ENCODE results near the gene ADGRL2. TPM values are rescaled to one million over a fixed set of nuclear protein-coding genes. Genes with fewer than 3 reads are reported as not detected.

Gene ADGRL2
- 0.81 TPM for total RNA-seq (2013)
- polyA plus RNA-seq, result not detected
- not detected in 2 replicates for polyA minus RNA-seq
- 0 to 9.4 (median 0.23) reads per million in 11 experiments for total RNA-seq

DNA sequence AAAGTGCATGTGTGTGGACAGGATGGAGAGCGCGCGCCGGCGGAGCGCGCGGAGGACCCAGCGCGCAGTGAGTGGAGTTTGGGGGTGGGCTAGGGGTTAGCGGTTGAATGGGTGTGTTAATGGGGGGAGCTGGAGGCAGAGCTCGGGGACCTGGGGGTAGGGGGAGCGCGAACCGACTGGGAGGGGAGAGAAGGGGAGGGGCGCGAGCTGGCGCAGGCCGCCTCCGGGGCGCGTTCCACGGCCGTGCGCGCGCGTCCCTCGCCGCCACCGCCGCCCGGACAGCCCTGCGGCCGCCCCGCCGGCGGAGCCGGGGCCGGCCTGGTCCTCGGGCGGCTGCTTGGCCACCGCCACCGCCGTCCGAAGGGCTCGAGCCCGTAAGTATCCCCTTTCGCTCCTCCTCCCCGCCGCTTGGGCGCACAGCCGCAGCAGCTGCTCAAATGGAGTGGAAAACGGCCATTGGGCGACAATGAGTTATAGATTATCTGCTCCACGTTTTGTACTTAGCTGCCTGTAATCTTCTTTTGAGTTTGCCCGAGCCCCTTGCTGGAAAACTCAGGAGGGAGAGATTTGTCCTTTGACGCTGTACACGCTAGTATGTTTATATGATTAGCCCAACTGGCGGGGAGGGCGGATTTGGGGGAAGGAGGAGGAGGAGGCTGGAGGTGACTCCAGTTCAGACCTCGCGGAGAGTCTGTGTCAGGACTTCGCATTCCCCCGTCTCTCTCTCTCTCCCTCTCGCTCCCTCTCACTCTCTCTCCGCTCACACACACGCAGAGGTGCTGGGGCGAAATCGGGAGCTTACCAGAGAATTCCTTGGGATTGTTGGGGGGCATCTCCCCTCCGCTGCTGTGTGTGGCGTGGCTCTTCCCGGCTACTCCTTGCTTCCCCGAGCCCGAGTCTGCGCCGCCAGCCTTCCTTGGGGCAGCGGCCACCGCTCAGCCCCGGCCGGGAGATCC lies at the start of gene ADGRL2:
ADGRL2 (plus strand) TSS at position 240 of the 956 bp plus-strand sequence. CDS start 36,051 bp downstream, outside the sequence.
- peaks cover 49 to 75% of the 10 kb centered on the region in 2 donors for H3K27me3 ChIP-seq (ENCODE audit: control insufficient read depth in 2 of 2, insufficient read depth in 2 of 2, low read length in 2 of 2)

GRCh38 chr1:81752840-81753239 lies 47.9 kb upstream of the ADGRL2 start:
- 90% methylated on average over 2 of the region's 2 CpGs for WGBS (ENCODE audit: insufficient coverage)
- TF ChIP-seq, protein P1, sequence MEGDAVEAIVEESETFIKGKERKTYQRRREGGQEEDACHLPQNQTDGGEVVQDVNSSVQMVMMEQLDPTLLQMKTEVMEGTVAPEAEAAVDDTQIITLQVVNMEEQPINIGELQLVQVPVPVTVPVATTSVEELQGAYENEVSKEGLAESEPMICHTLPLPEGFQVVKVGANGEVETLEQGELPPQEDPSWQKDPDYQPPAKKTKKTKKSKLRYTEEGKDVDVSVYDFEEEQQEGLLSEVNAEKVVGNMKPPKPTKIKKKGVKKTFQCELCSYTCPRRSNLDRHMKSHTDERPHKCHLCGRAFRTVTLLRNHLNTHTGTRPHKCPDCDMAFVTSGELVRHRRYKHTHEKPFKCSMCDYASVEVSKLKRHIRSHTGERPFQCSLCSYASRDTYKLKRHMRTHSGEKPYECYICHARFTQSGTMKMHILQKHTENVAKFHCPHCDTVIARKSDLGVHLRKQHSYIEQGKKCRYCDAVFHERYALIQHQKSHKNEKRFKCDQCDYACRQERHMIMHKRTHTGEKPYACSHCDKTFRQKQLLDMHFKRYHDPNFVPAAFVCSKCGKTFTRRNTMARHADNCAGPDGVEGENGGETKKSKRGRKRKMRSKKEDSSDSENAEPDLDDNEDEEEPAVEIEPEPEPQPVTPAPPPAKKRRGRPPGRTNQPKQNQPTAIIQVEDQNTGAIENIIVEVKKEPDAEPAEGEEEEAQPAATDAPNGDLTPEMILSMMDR (IDR thresholded peaks at IDR 0.05), result no peak
- Histone ChIP-seq H4K20me1 (ENCODE audit: insufficient read depth, low read length) (no peaks in the 10 kb centered on the region), H3K4me1 (ENCODE audit: control insufficient read depth in 1 of 2, insufficient read depth in 2 of 2, low read length in 2 of 2) (no peaks in the 10 kb centered on the region), H3K27ac (ENCODE audit: low read depth in 1 of 2, low read length in 2 of 2) (no peak overlapping the region), H2AFZ (ENCODE audit: insufficient read depth, low read depth, low read length, poor library complexity, severe bottlenecking) (no peak overlapping the region), H3K4me3 (replicated peaks in 1 of 3; ENCODE audit: low read depth in 2 of 3, low read length in 3 of 3) (no peak overlapping the region), H3K36me3 (replicated peaks in 1 of 2; ENCODE audit: control insufficient read depth in 1 of 2, insufficient read depth in 2 of 2, low read length in 2 of 2) (no peaks in the 10 kb centered on the region), H3K79me2 (ENCODE audit: insufficient read depth, low read length) (no peaks in the 10 kb centered on the region), H3K27me3 (ENCODE audit: control insufficient read depth in 2 of 2, insufficient read depth in 2 of 2, low read length in 2 of 2) (no peaks in the 10 kb centered on the region), H3K4me2 (replicated peaks; ENCODE audit: extremely low read depth, low read length, poor library complexity, severe bottlenecking) (no peak overlapping the region), H3K9ac (ENCODE audit: insufficient read depth, low read length, poor library complexity, severe bottlenecking) (no peak overlapping the region), H3K9me3 (replicated peaks in 1 of 2; ENCODE audit: control insufficient read depth in 1 of 2, insufficient read depth in 1 of 2, low read length in 2 of 2) (peaks cover 0 to 3% of the 10 kb centered on the region in 2 donors)
- Mint-ChIP-seq H3K36me3 (no peaks in the 10 kb centered on the region), H3K27ac (no peak overlapping the region), H3K4me3 (no peak overlapping the region), H3K4me1 (no peaks in the 10 kb centered on the region), H3K9me3 (peaks cover 0 to 12% (median 5%) of the 10 kb centered on the region in 7 donors), H3K27me3 (ENCODE audit: low read depth in 3 of 3) (no peaks in the 10 kb centered on the region)
- DNase-seq, result no peak
- intact Hi-C loops (cut with micrococcal nuclease), result no loop called here

More for the DNA sequence above, at the start of gene ADGRL2:
- no peaks in the 10 kb centered on the region for H3K79me2 ChIP-seq (ENCODE audit: insufficient read depth, low read length)
- no peaks in the 10 kb centered on the region for H3K36me3 ChIP-seq (replicated peaks in 1 of 2; ENCODE audit: control insufficient read depth in 1 of 2, insufficient read depth in 2 of 2, low read length in 2 of 2)
- no peak within 1 kb of the TSS for H3K27ac ChIP-seq (ENCODE audit: low read depth in 1 of 2, low read length in 2 of 2)
- no peaks in the 10 kb centered on the region for H4K20me1 ChIP-seq (ENCODE audit: insufficient read depth, low read length)
- H3K9me3 Mint-ChIP-seq, result peaks cover 0 to 8% (median 5%) of the 10 kb centered on the region in 7 donors
- peaks cover 0 to 2% of the 10 kb centered on the region in 2 donors for H3K36me3 Mint-ChIP-seq
- H3K4me2 ChIP-seq (replicated peaks; ENCODE audit: extremely low read depth, low read length, poor library complexity, severe bottlenecking), result peak within 1 kb of the TSS; percentile 60
- peaks cover 15% of the 10 kb centered on the region for H3K4me1 Mint-ChIP-seq
- peak within 1 kb of the TSS; percentile 41 to 90 for H3K4me3 Mint-ChIP-seq
- no peak within 1 kb of the TSS for H3K9ac ChIP-seq (ENCODE audit: insufficient read depth, low read length, poor library complexity, severe bottlenecking)
- H3K9me3 ChIP-seq (replicated peaks in 1 of 2; ENCODE audit: control insufficient read depth in 1 of 2, insufficient read depth in 1 of 2, low read length in 2 of 2), result peaks cover 0 to 6% of the 10 kb centered on the region in 2 donors
- no peak within 1 kb of the TSS for H3K27ac Mint-ChIP-seq
- no peak for DNase-seq
- peaks cover 0 to 7% of the 10 kb centered on the region in 2 donors for H3K4me1 ChIP-seq (ENCODE audit: control insufficient read depth in 1 of 2, insufficient read depth in 2 of 2, low read length in 2 of 2)
- under 1% methylated on average over 70 of the region's 81 CpGs for WGBS (ENCODE audit: insufficient coverage)
- TF ChIP-seq, protein P1 (IDR thresholded peaks at IDR 0.05), result no peak
- H3K4me3 ChIP-seq (replicated peaks in 1 of 3; ENCODE audit: low read depth in 2 of 3, low read length in 3 of 3), result peak within 1 kb of the TSS in 1 of 3 experiments; percentile 51
- intact Hi-C loops (cut with micrococcal nuclease), result no loop called here
- H2AFZ ChIP-seq (ENCODE audit: insufficient read depth, low read depth, low read length, poor library complexity, severe bottlenecking), result no peak within 1 kb of the TSS
- H3K27me3 Mint-ChIP-seq (ENCODE audit: low read depth in 3 of 3), result peaks cover 59 to 72% (median 60%) of the 10 kb centered on the region in 3 donors

Measured in CD14-positive monocyte (primary cell).